Measurements from ENCODE around the gene MIS18A.

DNA sequence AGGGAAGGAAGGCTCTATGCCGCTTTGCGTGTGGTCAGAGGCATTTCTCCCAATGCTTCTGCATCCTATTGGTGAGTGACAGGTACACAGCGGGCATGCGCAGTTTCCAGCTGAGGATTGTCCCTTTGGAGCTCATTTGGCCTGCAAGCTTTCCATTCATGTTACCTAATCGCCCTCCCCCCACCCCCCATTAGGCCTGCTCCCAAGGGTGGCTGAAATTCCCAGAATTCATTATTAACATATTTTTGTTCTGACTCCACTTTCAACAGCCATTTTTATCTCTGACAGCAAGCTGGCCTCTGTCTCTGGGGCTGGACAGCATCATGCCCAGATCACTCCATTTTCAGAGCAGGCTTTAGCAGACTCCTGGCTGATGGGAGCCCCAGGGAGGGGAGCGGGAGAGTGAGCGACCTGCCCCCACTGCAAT, 25.6 kb downstream of the MIS18A start:
- TF ChIP-seq, protein P1, sequence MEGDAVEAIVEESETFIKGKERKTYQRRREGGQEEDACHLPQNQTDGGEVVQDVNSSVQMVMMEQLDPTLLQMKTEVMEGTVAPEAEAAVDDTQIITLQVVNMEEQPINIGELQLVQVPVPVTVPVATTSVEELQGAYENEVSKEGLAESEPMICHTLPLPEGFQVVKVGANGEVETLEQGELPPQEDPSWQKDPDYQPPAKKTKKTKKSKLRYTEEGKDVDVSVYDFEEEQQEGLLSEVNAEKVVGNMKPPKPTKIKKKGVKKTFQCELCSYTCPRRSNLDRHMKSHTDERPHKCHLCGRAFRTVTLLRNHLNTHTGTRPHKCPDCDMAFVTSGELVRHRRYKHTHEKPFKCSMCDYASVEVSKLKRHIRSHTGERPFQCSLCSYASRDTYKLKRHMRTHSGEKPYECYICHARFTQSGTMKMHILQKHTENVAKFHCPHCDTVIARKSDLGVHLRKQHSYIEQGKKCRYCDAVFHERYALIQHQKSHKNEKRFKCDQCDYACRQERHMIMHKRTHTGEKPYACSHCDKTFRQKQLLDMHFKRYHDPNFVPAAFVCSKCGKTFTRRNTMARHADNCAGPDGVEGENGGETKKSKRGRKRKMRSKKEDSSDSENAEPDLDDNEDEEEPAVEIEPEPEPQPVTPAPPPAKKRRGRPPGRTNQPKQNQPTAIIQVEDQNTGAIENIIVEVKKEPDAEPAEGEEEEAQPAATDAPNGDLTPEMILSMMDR (IDR thresholded peaks at IDR 0.05): no peak
- no peak for TF ChIP-seq POLR2A (IDR thresholded peaks at IDR 0.05)
